ENCODE results near the gene SHH.

SHH gene

DNA sequence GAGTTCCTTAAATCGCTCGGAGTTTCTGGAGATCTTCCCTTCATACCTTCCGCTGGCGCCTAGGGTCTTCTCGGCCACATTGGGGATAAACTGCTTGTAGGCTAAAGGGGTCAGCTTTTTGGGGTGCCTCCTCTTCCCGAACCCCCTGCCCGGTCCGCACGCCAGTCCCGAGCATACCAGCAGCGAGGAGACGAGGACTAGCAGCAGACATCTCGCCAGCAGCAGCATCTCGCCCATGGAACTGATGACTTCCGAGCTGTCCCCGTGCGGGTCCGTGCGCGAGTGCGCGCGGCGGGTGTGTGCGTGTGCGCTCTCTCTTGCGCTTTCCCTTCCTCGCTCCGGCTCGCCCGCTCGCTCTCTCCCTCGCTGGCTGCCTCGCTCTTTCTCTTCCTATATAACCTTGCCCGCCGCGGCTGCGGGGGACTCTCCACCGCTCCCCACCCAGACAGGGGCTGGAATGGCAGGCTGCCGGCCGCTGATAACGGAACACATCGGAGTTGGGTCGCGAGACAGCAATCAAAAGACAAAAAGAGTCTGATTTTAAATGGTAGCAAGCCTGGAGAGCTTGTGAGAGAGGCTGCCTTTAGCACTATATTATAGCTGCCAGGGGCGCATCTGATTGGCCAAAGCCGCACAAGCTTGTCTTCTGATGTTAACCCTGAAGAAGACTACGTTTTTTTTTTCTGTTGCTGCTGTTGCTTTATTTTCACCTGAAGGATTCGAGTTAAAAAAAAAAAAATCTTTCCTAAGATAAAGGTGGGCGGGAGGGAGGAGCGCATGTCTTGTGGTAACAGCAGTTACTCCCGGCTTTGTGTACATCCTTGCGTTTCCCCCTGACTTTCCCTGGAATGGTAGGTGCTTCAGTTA, at the start of gene SHH:
Gene SHH, minus strand, starts transcription at position 569 of the 867 bp plus-strand sequence. Its CDS starts 341 bp downstream, at position 228.
- DNase-seq = no peak

DNA sequence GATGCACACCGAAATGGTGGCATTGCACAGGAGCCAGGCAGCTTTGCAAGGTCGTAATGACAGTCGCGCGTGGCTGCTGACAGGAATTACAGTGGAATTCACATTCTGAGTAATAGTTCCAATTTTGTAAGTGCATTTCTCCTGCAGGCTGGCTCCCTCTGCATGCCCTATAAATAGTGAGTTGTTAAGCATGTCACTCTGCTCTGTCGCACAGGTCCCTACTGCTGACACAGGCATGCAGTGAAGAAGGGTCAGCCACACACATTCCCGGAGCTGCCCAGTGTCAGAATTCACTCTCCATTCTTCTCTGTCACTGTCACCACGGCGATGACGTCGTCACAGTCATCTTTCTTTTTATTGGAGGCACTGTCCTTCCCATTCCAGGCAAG, 49.2 kb upstream of the SHH start:
- DNase-seq = no peak

GRCh38 chr7:155860840-155861479, 48.7 kb upstream of the SHH start:
- peak in 1 of 2 donors; percentile 8 for DNase-seq

- DNase-seq = no peak
Measured at GRCh38 chr7:155860461-155860839, 48.2 kb upstream of the SHH start.

DNA sequence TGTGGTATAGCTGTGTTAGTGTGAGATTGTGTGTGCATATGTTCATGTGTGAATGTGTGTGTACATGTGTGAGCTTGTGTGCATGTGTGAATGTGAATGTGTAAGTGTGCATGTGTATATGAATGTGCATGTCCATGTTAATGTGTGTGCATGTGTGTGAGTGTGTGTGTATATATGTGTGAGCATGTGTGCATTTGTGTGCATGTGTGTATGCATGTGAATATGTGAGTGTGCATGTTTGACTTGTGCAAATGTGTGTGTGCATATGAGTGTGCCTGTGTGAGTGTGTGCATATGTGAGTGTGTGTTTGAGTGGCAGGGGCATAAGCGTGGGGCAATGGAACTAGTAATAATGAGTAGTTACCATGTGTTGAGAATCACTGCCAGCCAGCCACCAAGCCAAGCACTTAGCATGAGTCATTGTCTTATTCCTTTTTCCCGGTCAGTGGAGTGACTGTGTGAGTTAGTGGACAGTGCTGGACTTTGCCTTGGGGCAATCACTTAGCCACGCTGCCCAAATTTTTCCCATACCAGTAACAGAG, 46.3 kb upstream of the SHH start:
- DNase-seq = no peak

GRCh38 chr7:155857141-155857540, 44.9 kb upstream of the SHH start:
- DNase-seq = no peak

- no peak for DNase-seq
Measured at GRCh38 chr7:155856656-155857055, 44.4 kb upstream of the SHH start.

GRCh38 chr7:155852426-155853301, 40.4 kb upstream of the SHH start:
- DNase-seq = no peak

- DNase-seq = no peak
Measured at GRCh38 chr7:155851892-155852291, 39.6 kb upstream of the SHH start.

DNA sequence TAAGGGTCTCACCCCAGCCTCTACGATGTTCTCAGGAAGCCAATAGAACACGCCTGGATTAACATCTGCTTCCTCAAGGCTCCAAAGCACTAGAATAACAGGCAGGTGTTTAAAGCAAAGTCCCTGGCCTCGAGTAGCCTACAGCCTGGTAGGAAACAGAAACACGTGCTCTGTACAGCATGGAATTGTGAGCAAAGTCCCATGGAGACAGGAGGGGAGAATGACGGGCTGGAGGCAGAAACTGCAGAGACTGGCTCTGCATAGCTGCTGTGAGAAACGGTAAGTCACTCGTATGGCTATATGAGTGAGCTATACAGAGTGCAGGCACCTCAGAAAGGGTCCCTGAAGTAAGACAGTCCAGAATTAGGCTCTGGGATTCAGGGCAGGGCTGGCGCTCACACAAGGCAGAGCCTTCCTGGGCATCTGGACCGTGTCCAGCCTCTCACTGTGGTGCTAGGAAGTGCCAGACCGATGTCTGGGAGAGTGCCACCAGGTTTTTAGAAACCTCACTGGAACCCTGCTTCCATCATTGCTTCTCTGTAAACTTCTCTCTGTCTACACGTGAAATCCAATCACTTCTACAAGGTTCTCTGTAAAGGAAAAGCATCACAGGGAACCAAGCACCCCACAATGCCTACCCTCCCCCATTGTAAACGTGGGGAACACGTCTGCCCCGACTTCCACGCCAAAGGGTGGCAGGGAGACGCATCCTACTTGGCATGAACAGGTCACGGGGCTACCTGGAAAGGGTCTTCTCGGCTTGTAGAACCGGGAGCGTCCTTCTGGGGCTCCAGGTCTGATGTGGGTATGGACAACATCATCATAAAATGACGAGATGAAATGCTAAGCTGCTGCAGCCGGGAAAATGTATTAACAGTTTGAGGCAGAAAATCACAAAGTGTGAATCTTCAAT, 38.8 kb upstream of the SHH start:
- no peak for DNase-seq

DNA sequence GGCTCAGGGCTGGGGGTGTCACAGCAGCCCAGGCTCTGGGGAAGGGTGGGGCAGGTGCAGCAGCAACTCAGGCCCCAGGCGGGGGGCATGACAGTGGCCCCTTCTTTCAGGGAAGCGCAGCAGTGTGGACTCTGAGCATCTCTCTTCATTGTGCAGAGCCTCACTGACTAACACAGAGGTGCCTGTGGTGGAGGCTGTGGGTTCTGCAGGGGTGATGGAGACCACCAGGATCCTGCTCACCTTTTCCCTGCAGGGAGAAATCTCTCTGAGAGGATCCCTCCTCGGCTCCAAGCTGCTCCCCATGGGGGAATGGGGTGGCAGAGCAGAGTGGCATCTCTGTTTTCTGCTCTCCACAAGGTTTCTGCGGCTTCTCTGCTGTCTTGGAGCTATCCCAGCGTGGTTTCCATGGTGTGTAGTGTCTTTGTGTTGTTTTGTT, 37.8 kb upstream of the SHH start:
- DNase-seq = no peak

- DNase-seq = no peak
Measured at GRCh38 chr7:155848691-155849669, 36.7 kb upstream of the SHH start.

GRCh38 chr7:155847821-155848435, 35.7 kb upstream of the SHH start:
- DNase-seq = no peak

GRCh38 chr7:155846936-155847335, 34.7 kb upstream of the SHH start:
- DNase-seq = no peak

DNA sequence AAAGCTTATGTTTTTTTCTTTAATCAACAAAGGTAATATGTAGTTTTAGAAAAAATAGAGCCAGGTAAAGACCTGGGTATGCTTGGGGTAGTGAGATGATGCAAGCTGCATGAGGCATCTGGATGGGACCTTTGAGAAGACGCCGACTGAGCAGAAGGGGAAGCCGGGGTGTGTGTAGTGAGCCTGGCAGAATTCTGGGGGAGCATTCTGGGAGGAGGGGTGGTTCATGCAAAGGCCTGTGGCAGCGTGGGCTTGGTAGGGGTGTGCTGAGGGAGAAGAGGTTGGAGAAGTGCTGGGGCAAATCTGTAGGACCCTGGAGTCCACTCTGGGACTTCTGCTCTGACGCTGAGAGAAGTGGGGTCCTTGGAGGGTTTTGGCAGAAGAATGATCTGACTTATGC, 33.9 kb upstream of the SHH start:
- no peak for DNase-seq

GRCh38 chr7:155845226-155845625, 33.0 kb upstream of the SHH start:
- no peak for DNase-seq

- DNase-seq = no peak
Measured at GRCh38 chr7:155844526-155844925, 32.3 kb upstream of the SHH start.

DNA sequence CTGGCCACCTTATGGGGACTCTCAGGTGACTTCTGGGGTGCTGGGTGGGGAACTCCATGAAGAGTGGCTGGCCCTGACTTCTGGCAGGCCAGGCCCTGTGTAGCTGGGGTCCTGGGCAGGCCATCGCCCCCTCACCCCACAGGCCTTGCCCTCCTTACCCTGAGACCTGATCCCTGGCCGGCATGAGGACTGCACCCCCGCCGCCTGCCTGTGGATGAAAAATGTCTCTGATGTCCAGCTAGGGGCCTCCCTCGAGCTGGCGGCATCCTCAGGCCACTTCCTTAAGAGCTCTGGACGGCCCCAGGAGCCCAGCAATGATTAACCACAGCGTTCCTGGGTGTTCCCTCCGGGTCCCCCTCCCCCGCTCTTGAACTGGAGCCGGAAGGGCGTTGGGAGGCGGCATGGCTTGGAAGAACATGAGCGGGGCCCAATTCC, 31.8 kb upstream of the SHH start:
- no peak for DNase-seq

GRCh38 chr7:155843426-155844018, 31.3 kb upstream of the SHH start:
- no peak for DNase-seq
